Forelimb muscle (tissue), 1 donor: Measurements from ENCODE around the gene MYOD1. TPM values are rescaled to one million over a fixed set of nuclear protein-coding genes. Genes with fewer than 3 reads are reported as not detected.

Experiments
- DNase-seq: peaks from one replicate; pipeline ENCODE4 v3.0.0-alpha.2; 2013; ENCODE audit warnings: low read depth
- polyA plus RNA-seq: library from polyadenylated mRNA; unstranded; fragments of 120-200 nt; gene quantifications from one replicate; pipeline ENCODE4 v1.2.1, GENCODE V29; 2013; ENCODE audit not compliant: insufficient read length

The MYOD1 gene
- polyA plus RNA-seq, 1 donor, result 71.6 TPM

DNA sequence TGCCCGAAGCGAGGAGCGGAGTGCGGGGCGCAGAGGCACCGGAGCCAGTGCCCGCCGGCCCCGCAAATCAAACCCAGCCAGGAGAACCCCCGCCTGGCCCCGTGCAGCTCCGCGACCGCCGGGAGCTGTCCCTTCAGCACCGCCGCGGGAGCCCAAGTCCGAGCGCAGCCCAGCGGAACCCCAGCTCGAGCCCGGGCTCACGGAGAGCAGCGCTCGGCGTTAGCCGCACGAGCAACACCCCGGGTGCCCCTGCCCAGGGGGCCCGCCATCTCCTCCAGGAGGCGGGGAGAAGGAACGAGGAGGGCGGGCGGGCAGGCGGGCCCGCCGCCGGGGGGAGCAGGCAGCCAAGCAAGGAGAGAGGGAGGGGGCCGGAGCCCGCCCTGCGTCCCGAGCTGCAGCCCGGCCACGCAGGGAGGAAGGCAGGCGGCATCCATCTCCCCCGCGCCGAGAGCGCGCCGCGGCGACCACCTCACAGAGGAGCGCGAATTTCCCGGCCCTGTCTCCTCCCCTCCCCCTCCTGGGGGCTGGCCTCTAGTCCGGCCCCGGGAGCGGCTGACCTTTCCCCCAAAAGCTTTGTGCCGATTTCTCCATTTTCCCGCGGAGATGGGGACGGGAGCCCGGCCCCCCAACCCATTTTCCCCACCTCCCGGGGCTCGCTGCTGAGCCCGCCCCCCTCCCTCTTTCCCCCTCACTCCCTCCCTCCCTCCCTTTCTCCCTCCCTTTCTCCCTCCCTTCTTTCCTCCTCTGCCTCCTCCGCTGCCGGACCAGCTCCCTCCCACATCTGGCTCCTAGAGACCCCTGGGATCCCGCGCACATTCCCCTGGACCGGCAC is 15.8 kb downstream of the MYOD1 start:
- DNase-seq, result no peak

DNA sequence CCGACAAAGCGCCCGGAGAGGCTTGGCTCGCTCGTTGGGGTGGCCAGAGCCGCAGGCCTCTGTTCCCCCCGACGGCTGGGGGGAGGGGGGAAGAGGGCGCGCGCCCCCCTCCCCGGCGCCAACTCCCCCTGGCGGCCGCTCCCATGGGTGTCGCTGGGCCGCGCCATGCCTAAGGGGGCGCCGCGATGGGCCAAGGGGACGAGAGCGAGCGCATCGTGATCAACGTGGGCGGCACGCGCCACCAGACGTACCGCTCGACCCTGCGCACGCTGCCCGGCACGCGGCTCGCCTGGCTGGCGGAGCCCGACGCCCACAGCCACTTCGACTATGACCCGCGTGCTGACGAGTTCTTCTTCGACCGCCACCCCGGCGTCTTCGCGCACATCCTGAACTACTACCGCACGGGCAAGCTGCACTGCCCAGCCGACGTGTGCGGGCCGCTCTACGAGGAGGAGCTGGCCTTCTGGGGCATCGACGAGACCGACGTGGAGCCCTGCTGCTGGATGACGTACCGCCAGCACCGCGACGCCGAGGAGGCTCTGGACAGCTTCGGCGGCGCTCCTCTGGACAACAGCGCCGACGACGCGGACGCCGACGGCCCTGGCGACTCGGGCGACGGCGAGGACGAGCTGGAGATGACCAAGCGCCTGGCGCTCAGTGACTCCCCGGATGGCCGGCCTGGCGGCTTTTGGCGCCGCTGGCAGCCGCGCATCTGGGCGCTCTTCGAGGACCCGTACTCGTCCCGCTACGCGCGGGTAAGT is 16.6 kb downstream of the MYOD1 start:
- DNase-seq, result no peak

DNA sequence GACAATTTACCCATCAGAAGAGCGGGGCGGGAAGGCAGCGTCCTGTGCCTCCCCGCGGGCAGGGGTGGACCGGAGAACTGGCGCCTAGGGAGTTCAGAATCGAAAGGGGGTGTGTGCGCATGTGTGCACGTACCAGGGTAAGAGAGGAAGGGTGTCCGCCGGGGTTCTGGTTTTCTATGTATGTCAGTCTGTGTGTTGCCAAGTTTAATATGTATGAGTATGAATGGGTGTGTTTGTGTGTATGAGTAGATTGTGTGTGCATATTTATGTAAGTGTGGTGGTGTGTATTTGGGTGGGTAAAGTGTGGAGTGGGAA is 17.2 kb downstream of the MYOD1 start:
- DNase-seq, result no peak

DNA sequence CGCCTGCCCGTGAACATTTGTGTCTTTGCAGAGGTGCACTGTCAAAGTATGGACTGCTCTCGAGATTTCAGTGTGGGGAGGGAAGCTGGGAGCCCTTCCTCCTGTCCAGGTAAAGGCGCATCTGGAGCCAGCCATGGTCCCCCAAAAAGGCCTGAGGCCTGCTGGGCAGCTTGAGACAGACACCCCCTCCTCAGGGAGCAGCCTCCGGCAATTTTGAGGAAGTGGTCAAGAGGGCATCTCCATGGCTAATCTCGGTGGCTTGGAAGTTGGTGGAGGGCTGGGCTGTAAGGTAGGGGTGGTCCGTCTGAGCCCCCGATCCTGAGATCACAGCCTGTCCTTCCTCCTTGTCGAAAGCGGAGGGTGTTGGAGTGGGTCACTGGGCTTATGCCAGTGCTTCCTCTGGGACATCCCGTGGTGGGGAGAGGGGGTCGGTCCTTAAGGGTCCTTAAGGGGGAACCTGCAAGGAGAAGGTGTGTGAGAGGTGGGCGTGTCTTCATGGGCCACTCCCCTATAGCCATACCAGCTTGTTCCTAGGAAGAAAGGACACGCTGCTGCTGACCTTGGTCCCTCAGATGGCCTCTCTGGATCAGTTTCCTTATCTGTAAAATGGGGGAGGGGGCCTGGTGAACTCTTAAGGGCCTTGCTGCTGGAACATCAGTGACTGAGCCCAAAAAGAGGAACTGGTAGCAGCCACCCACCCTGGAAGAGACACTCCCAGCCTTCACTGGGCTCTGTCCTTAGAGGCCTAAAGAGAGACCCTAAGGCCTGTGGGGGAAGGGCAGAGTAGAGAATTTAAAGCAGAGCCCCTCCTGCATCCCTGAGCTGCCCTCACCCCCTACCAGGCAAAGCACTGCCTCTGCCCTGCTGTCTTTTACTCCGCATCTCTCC is 17.8 kb downstream of the MYOD1 start:
- no peak for DNase-seq

DNA sequence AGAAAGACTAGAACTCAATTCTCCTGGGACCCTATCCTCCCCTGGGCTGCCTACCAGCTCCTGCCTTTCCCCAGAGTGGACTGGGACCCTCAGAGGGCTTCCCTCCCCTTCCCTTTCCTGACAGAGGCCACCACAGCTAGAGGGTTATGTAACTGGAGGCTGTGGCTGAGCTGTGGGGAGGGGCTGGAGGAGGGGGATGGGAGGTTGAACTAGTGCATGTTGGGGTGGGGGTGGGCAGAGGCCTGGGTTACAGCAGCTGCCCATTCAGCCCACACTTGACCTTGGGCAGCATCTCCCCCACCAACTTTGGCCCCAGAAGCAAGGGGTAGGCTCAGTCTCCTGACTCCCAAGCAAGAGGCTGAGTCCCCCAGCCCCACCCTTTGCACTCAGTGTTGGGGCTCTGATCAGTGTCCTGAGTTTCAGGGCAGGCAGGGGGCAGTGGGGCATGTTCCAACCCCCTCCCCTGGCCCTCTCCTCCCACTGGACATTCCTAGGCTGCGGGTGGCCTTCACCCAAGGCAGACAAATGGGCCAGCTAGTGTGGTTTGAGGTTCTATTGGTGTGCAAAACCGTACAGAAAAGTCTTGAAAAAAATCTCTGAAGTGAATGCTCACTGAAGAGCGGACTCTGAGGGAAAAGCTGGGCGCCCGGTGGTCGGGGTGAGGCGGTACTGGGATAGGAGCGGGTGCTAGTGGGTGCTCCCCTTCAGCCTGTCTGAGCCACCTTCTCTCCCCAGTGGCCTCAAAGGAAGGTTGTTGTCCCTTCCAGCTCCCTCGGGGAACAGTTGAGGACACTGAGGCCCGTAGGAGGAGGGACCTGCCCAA is 19.0 kb downstream of the MYOD1 start:
- no peak for DNase-seq

DNA sequence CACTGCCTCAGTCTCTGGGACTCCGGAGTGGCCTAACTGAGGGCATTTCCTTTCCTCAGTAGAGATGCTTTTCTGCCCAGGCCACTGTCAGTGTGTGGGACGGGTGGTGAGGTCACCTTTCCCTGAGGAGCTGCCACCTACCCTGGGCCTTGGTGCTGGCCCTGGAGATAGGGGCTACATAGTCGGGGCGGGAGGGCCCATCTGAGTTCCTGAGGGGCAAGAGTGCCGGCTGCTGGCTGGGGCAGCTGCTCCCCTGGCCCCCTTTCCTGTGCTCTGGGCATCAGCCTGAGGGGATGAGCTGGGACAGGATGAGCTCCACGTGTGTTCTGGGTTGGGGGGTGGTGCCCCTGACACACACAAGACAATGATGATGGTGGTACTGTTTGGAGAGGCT is 20.6 kb downstream of the MYOD1 start:
- DNase-seq, result no peak

DNA sequence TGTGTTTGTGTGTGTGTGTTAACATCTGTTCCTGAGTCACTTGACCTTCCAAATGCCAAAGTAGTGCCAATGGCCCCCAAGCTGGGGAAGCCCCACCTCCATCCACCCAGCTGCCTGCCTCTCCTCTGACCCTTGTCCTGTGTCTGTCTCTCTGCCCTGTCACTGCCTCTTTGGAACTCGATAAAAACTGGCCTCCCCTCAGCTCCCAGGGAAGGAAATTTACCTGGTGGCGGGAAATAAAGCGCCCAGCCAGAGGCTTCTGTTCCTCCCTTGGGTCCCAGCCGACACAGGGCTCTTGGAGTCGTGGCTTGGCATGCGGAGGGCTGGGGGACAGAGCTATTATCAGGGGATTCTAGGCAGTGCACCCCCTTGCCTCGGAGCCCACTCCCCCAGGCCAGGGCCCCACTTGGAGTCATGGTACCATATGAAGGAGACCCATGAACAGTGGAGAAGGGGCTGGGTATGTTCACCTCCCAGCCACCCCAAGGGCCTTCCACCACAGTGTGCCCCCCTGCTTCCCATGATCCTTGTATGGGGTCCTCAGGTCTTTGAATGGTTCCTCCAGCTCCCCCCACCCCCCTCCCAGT is 21.4 kb downstream of the MYOD1 start:
- DNase-seq, result no peak

DNA sequence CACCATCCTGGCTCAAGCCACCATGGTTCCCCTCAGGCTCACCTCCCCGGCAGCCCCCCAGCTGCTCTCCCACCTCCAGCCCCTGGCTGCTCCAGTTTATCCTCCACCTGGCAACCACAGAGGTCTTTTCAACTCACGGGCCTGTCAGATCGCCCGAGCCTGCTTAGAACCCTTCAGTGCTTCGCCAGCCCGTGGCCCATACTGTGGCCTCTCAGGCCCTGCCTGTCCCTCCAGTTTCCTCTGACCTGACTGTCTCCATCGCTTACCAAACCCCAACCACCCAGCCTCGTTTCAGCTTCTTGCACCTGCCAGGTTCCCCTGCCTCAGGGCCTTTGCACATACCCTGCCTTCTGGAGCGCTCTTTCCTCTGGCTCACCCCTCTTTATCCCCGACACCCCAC is 22.1 kb downstream of the MYOD1 start:
- no peak for DNase-seq

DNA sequence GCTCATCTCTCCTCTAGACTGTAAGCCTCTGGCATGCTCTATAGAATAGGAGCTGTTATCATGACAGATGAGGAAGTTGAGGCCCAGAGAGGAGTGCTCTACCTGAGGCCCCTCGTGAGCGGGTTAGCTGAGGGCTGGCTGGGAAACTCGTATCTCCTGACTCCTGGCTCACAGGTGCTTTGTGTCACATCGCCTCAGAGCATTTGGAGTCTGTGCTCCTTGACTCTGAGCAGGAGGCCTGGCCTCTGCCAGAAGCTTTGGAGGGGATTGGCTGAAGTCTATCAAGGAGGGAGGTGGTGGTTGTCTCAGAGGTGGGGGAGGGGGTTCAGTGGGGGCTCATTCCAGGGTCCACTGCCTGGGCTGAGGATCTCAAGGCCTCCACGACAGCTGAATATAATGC is 22.6 kb downstream of the MYOD1 start:
- DNase-seq, result no peak

DNA sequence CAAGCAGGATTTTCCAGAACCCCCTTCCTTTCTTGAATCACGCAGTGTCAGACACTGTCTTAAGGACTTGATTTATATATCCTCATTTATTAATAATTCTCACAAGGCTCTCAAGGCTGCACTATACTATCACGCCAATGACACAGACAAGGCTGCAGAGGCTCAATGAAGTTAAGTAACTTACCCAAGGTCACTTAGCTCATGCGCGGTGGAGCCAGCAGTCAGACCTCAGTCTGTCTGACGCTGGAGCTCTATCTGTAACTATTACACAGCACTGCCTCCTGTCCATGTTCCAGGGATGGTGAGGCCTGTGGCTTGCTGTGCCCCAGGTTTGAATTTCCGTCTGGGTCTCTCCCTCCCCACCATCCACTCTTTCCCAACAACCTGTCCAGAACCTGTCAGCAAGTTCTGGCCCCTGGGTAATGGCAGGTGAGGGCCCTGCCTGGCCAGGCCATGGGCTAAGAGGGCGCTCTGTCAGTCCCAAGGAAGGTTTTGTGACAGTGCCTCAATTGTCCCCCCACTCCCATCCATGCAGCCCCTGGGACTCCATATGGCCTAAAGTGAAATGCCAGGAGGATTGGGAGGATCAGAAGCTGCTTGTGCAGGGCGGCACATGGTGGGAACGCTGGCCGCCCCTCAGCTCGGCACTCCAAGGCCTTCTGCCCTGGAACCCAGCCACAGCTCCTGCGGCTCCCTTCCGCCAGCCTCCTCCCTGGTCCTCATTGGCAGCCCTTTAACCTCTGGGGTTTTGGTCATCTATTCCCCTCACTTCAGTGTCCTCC is 23.8 kb downstream of the MYOD1 start:
- DNase-seq, result no peak

DNA sequence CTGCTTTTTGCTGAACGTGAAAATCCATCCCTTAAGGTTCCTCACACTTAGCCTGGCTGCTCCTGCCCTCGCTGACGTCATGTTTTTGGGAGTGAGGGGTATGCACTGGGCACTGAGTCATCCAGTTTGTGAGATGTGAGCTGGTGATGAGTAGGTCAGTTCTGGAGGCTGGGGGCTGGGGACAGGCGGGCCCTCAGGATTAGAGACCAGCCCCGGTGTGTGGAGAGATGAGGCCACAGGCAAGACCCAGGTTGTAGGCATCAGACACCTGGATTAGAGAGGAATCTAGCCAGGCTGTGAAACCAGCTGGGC is 24.4 kb downstream of the MYOD1 start:
- DNase-seq, result no peak

DNA sequence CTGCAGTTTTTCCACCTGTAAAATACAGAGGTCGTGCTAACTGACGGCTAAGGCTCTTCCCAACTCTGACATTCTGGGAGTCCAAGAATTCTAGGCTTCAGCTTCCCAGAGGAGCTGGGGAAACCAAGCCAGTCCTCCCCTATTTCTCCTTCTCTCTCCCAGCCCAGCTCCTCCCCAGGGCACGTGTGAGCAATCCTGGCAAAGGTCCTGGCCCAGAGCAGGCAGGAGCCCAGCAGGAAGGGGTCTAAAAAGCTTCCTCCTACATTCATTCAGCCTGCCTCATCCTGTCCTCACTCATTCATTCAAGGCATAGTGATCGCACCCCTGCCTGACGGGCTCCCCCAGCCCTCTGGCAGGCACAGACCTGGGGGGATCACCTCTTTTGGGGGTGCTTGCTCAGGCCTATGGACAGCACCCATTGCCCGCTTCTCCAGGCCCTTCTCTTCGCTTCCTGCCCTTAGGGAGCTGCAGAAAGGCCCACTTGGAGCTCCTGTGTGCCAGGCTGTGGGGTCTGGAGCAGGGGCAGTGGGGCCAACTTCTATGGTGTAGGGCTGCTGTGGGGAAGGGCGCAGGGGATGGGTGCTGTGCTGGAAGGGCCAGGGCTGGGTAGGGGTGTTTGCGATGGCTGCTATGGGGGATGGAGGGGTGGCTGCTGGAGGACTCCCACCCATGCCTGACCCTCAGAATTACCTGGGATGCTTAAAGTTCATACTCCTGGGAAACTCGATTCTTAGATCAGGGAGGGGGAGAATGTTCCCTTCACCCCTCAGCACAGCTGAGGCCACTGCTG is 25.0 kb downstream of the MYOD1 start:
- DNase-seq, result no peak

DNA sequence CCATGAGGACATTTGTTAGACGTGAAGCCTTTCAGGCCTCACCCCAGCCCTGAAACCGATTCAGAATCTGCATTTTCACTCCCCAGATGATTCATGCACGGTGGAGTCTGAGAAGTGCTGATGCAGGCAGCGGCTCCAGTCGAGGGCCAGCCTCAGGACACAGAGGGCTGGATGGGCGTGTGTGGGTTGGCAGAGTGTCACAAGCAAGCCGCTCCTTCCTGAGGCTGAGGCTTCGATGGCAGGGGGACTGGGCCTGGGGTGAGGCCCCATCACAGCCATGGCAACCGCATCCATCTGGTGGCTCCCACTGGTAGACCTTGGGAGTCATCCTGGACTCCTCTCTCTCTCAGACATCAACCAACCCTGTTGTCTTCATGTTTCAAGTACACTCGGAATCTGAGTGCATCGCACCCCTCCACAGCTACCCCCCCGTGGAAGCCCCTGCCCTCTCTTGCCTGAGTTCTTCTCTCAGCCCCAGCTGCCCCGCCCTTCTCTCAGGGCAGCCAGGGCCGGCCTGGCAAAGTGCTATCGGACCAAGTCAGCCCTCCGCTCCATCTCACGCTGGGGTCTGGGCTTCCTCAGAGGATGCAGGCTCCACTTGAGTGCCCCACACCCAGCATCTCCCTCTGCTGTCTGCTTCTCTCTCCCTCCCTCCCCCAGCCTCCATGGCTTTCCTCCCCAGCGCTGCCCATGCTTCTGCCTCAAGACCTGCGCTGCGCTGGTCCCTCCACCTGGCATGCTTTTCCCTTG is 25.8 kb downstream of the MYOD1 start:
- no peak for DNase-seq

DNA sequence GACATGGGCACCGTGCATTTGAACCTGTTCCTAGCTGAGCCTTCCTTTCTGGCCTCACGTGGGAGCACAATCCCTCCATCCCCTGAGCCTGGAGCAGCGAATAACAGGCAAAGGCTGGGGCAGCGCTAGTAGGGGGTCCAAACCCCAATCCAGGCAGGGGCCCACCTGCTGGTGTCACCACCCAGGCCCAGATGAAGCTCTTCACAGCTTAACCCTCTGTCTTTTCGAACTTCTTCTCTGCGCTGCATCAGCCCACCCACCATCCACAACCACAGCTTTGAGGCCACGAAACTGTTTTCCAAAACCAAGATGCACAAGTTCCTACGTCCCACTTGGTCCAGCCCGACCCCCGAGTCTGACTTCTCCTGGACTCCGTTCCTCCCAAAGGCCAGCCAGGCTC is 26.7 kb downstream of the MYOD1 start:
- no peak for DNase-seq

DNA sequence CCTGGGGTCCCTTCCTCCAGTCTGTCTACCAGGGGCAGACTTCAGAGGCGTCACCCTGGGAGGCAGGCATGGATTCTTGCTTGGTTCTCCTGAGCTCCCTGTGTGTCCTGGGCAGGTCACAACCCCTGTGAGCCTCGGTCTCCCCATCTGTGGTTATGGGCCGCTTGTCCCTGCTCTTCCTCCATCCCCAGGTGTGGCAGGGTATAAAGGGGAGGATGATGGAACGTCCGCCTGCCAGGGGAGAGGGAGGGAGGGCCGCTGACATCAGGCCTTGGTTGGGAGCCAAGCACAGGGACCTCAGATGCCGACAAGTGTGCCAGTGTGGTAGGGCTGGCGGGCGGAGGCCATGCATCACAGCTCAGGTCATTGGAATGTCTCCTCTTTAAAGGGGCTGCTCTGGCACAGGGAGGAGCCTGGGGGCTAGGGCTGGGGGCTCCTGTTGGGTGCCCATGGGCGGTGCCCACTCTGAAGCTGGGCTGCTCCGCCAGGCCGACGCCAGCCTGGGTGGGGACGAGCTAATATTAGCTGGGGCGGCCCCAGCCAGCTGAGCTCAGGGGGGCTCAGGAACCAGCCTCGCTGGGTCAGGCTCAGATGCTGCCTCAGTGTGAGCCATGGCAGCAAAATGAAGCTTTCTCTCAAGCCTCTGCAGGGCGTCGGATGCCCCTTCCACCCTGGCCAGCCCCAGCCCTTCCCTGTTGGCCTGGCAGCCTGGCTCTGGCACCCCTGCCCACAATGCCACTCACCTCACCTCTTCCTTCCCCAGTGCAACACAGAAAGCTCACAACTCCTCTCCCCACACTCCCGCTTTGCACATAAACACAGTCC is 28.0 kb downstream of the MYOD1 start:
- no peak for DNase-seq

DNA sequence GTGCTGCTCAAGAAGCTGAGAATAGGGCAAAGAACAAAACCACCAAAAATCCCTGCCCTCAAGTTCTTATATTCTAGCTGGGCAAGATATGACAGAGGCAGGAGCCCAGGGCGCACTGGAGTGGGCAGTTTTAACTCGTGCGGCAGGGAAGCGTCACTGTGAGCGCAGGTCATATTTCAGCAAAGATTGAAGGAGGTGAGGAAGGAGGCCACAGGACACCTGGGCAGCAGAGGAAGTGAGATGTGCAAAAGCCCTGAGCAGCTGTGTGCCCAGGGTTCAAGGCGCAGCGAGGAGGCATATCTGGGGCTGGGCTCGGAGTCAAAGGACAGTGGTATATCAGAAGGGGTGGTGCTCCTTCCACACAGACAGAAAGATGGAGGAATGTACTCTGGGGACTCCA is 28.7 kb downstream of the MYOD1 start:
- DNase-seq, result no peak

DNA sequence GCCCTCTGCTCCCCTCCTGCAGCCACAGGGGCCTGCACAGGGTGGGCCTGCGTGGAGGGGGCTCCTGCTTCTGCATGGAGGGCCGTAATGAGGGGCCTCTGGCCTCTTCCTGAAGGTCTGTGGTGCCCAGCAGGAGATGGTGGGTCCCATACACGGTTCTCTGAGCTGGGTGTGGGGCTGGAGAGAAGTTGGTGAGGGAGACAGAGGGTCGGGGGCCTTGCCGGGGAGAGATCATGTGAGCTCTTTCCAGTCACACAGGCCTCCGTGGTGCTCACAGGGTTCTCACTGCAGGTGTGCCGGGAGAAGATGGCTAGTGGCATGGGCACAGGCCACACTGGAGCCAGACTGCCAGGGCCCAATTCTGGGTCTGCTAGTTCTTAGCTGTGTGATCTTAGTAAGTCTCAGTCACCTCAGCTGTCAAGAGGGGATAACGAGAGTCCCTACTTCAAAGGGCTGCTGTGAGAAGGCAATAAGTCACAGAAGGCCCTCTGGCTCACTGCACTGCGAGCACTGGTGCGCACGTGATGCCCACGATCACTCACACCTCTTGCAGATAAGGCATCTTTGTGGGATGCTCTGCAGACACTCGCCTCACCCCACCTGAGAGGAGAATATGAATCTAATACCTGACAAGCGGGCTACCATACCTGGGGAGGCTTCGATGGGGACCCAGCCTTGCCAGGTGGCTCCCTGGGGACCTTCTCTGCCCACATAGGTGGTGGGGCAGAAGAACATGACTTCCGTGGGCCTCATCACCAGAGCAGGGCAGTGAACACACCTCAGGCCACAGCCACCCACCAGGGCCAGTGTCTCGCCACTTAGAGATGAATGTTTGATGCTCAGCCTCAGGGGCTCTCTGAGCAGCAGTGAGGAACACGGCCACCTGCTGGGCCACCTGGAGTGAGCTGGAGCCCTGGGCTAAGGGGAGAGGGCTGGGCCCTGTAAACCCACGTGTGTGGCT is 29.7 kb downstream of the MYOD1 start:
- no peak for DNase-seq
